GM12878 (cell line): ENCODE measurements around the gene ACTMAP.
"Not testable (repeated sequence)": the region's sequence is repeated elsewhere in the genome, so short reads cannot be mapped to it uniquely, and the experiment has no call there.

ENCODE experiments used
- CHD1 ChIP-seq: IDR thresholded peaks from 2 replicates; pipeline ENCODE4 v1.6.1; 2012; ENCODE audit warnings: low read depth, low read length, improper control_type of control experiment
- ETV6 ChIP-seq, 2 experiments: fragments of 450-650 bp in 1 of 2; IDR thresholded peaks in 1 of 2; conservative IDR thresholded peaks in 1 of 2; 2 replicates each; pipeline ENCODE4 v1.6.1; 2014; ENCODE audit warnings: antibody characterized with exemption in 1 of 2, borderline replicate concordance in 1 of 2, low read depth in 1 of 2, mild to moderate bottlenecking in 1 of 2, moderate library complexity in 1 of 2
- EZH2 ChIP-seq: IDR thresholded peaks from 2 replicates; pipeline ENCODE4 v1.6.1; 2012; ENCODE audit warnings: low read depth, mild to moderate bottlenecking, control low read depth, inconsistent platforms, low read length, borderline replicate concordance; ENCODE audit not compliant: control insufficient read depth
- HDGF ChIP-seq: fragments of 450-650 bp; IDR thresholded peaks from 2 replicates; pipeline ENCODE4 v1.6.1; 2016; ENCODE audit warnings: antibody characterized with exemption
- POLR2A ChIP-seq: IDR thresholded peaks from 2 replicates; pipeline ENCODE4 v1.6.1; 2011; ENCODE audit warnings: low read depth, mild to moderate bottlenecking, low read length
- POLR2AphosphoS5 ChIP-seq: IDR thresholded peaks from 2 replicates; pipeline ENCODE4 v1.6.1; 2011; ENCODE audit warnings: mild to moderate bottlenecking, low read length, inconsistent platforms
- RAD21 ChIP-seq: IDR thresholded peaks from 2 replicates; pipeline ENCODE4 v1.6.1; 2011; ENCODE audit warnings: mild to moderate bottlenecking, low read depth, low read length, moderate library complexity; ENCODE audit not compliant: insufficient read depth
- RBBP5 ChIP-seq: fragments of 200-600 bp; sonication (generic); conservative IDR thresholded peaks from 2 replicates; pipeline ENCODE4 v1.6.1; 2016
- TAF1 ChIP-seq: IDR thresholded peaks from 2 replicates; pipeline ENCODE4 v1.6.1; 2011; ENCODE audit warnings: mild to moderate bottlenecking, low read depth, low read length, borderline replicate concordance
- TF ChIP-seq, protein P1 (sequence below), 3 experiments: IDR thresholded peaks in 2 of 3; conservative IDR thresholded peaks in 1 of 3; 2 replicates each; pipeline ENCODE4 v1.5.1; 2011; ENCODE audit warnings: low read depth in 3 of 3, low read length in 3 of 3, mild to moderate bottlenecking in 3 of 3, control low read depth in 2 of 3, moderate library complexity in 2 of 3, inconsistent platforms in 1 of 3, mixed read lengths in 1 of 3; ENCODE audit not compliant: control insufficient read depth in 2 of 3, insufficient read depth in 1 of 3; ENCODE audit errors: extremely low read depth in 1 of 3
- TF ChIP-seq, protein P2 (sequence below): fragments of 450-650 bp; IDR thresholded peaks from 2 replicates; pipeline ENCODE4 v1.6.1; 2017; ENCODE audit warnings: mild to moderate bottlenecking
- TF ChIP-seq, protein P3 (sequence below): IDR thresholded peaks from 2 replicates; pipeline ENCODE4 v1.6.1; 2012; ENCODE audit warnings: low read depth, low read length, improper control_type of control experiment

DNA sequence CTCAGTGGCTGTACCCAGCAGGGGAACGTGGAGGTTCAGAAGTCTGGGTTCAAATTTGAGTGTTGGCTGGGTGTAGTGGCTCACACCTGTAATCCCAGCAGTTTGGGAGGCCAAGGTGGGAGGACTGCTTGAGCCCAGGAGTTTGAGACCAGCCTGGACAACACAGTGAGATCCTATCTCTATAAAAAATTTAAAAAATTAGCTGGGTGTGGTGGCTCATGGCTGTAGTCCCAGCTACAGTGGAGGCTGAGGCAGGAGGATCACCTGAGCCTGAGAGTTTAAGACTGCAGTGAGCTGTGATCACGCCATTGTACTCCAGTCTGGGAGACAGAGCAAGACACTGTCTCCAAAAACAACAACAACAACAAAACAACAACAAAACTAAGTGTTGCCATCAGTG, 33.9 kb upstream of the ACTMAP start:
- TF ChIP-seq EZH2; HDGF; POLR2AphosphoS5; CHD1; RBBP5; POLR2A; TAF1; ETV6 (conservative IDR thresholded peaks at IDR 0.05 in 1 of 2, IDR thresholded peaks at IDR 0.05 in 1 of 2; ENCODE audit: borderline replicate concordance in 1 of 2, low read depth in 1 of 2); RAD21: not testable (repeated sequence)
- TF ChIP-seq, protein P1, sequence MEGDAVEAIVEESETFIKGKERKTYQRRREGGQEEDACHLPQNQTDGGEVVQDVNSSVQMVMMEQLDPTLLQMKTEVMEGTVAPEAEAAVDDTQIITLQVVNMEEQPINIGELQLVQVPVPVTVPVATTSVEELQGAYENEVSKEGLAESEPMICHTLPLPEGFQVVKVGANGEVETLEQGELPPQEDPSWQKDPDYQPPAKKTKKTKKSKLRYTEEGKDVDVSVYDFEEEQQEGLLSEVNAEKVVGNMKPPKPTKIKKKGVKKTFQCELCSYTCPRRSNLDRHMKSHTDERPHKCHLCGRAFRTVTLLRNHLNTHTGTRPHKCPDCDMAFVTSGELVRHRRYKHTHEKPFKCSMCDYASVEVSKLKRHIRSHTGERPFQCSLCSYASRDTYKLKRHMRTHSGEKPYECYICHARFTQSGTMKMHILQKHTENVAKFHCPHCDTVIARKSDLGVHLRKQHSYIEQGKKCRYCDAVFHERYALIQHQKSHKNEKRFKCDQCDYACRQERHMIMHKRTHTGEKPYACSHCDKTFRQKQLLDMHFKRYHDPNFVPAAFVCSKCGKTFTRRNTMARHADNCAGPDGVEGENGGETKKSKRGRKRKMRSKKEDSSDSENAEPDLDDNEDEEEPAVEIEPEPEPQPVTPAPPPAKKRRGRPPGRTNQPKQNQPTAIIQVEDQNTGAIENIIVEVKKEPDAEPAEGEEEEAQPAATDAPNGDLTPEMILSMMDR (IDR thresholded peaks at IDR 0.05 in 2 of 3, conservative IDR thresholded peaks at IDR 0.05 in 1 of 3; ENCODE audit: control insufficient read depth in 2 of 3, extremely low read depth in 1 of 3, insufficient read depth in 1 of 3, low read depth in 3 of 3, low read length in 3 of 3), result not testable (repeated sequence)
- TF ChIP-seq, protein P2, sequence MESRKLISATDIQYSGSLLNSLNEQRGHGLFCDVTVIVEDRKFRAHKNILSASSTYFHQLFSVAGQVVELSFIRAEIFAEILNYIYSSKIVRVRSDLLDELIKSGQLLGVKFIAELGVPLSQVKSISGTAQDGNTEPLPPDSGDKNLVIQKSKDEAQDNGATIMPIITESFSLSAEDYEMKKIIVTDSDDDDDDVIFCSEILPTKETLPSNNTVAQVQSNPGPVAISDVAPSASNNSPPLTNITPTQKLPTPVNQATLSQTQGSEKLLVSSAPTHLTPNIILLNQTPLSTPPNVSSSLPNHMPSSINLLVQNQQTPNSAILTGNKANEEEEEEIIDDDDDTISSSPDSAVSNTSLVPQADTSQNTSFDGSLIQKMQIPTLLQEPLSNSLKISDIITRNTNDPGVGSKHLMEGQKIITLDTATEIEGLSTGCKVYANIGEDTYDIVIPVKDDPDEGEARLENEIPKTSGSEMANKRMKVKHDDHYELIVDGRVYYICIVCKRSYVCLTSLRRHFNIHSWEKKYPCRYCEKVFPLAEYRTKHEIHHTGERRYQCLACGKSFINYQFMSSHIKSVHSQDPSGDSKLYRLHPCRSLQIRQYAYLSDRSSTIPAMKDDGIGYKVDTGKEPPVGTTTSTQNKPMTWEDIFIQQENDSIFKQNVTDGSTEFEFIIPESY, result not testable (repeated sequence)
- TF ChIP-seq, protein P3, sequence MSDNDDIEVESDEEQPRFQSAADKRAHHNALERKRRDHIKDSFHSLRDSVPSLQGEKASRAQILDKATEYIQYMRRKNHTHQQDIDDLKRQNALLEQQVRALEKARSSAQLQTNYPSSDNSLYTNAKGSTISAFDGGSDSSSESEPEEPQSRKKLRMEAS, result not testable (repeated sequence)
